Epidermal melanocyte (primary cell): ENCODE results near the gene LCA5.
"Not testable (repeated sequence)": the region's sequence is repeated elsewhere in the genome, so short reads cannot be mapped to it uniquely, and the experiment has no call there.

Experiments
- DNase-seq: peaks from one replicate; pipeline ENCODE4 v3.0.0; 2011; ENCODE audit warnings: low spot score; ENCODE audit not compliant: insufficient read length

Gene LCA5

DNA sequence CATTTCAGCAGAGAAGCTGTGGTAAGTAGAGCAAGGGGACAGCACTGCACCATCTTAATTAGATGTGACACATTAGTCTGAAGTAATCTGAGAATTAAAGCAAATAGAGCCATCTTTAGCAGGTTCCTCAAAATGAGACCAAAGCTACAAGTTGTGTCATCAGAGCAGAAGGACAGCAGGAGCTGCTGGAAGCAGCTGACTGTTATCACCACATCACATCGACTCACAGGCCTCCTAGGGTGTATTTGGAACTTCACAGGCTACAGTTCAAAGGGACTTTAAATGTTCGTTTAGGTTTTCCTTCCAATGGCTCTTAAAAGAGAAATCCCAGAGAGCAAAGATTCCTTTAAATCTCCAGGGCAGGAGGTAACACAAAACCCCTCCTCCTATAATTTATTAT lies 69.5 kb downstream of the LCA5 start:
- DNase-seq: no peak

- peak; percentile 51 for DNase-seq
Observed at GRCh38 chr6:79466207-79466834, 70.9 kb downstream of the LCA5 start.

DNA sequence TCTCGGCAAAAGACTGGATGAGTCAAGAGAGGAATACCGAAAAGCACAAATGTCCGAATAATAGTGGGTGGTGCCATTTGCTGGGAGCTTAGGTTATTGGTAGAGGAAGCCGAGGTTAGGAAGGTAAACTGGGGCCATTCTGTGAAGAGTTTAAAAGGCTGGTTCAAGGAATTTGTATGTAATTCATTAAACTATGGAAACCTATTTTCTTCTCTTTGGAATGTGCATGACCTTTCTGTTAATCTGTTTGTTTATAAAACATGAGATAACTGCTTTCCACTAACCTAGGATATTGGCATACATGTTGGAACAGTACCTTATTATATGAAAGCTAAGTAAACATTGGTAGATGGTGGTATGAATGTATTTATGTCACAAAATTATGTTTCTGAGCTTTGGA lies 71.8 kb downstream of the LCA5 start:
- no peak for DNase-seq

- no peak for DNase-seq
Observed at GRCh38 chr6:79463621-79464050, 73.6 kb downstream of the LCA5 start.

GRCh38 chr6:79461205-79461604 lies 76.0 kb downstream of the LCA5 start:
- DNase-seq: peak; percentile 27

DNA sequence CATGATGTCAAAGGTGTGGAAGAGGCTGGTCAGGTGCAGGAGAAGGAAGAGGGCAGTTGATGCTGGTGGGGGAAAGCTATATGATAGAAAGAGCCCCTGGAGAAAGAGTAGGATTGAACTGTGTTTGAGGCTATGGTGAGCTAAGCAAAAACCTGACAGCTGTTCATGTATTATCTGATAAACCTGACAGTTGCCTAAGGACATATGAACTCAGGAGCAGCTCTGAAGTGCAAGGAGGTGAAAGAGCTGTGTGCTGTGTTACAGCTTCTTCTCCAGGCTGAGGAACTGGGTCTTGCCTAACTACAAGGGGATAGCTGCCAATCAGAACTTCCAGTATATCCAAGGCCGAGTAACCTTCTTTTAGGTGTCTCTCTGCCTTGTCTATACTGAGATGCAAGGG lies 81.8 kb downstream of the LCA5 start:
- no peak for DNase-seq

DNA sequence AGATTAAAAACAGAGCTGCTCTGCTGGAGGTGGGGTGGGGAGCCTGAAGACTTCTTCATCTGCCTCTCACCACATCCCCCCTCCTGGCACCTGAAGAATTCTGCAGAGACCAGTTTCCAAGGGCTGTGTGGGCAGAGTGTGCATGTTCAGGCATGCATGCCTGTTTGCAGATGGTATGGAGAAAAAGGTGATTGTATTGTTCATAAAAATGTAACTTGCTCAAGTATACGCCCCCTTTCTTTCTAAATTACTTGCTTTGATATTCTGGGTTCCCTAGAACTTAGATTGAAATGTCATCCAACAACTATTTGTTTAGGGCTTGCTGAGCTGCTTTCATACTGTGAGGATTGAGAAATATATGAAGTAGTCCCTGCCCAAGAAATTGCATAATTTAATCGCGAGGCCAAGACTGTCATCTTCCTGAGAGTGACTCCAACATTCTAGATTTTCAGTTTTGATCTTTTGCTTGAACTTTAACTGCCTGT lies 83.6 kb downstream of the LCA5 start:
- DNase-seq: no peak

GRCh38 chr6:79450984-79451383 lies 86.2 kb downstream of the LCA5 start:
- no peak for DNase-seq

DNA sequence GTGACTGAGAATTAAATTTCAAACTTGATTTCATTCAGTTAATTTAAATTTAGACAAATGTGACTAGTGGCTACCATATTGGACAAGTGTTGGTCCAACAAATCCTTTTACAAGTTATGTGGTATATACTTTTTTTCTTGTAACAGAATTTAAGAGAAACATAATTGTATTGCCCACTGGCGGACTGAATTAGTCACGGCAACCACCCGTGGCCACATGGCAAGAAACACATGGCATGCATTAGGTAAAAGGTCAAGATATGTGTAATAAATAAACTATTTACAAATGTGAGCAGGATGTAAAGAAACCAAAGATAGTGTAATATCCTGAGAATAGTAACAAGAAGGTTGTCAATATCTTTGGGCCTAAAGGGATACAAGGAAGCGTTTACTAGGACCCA lies 91.2 kb downstream of the LCA5 start:
- DNase-seq: no peak

- not testable (repeated sequence) for DNase-seq
Observed at GRCh38 chr6:79443876-79444275, 93.4 kb downstream of the LCA5 start.

- no peak for DNase-seq
Observed at GRCh38 chr6:79441192-79441591, 96.0 kb downstream of the LCA5 start.

DNA sequence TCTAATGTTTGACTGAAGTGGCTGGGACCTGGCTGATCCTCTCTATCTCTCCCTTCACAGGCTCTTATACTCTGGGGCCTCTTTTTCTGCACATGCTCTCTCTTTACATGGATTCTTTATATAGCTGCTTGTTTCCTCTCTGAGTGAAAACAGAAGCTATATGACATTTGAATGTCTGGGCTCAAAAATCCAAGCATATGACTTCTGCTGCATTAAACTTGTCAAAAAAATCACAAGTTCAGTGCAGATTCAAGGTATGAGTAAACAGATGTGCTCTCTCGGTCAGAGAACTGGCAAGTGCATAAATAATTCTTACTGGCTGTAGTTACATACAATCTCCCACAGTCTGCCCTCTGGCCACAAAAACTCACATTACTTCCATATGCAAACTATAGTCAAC lies 96.6 kb downstream of the LCA5 start:
- DNase-seq: no peak

GRCh38 chr6:79438030-79438429 lies 99.2 kb downstream of the LCA5 start:
- no peak for DNase-seq

- DNase-seq: no peak
Observed at GRCh38 chr6:79436241-79436640, 101.0 kb downstream of the LCA5 start.

- no peak for DNase-seq
Observed at GRCh38 chr6:79435746-79436145, 101.5 kb downstream of the LCA5 start.
